Endothelial cell of umbilical vein (primary cell): Measurements from ENCODE around the gene FAM168A. TPM values are rescaled to one million over a fixed set of nuclear protein-coding genes. Genes with fewer than 3 reads are reported as not detected.

ENCODE experiments used
- BruUV-seq: library from RNA; stranded (reverse); fragments of 400-500 nt; replicated peaks from 2 replicates; lab custom pipeline; 2021; lab: Mats Ljungman, UMichigan
- CTCF ChIA-PET: fragments of 300-600, 350-600 bp; sonication (Branson Sonifier 250); formaldehyde crosslinking; loops from one replicate; lab custom pipeline; 2021; ENCODE audit warnings: antibody characterized with exemption, inconsistent platforms; lab: Charles Lee
- POLR2A ChIA-PET: fragments of 300-600, 350-600 bp; sonication (Branson Sonifier 250); formaldehyde crosslinking; loops from one replicate; lab custom pipeline; 2021; ENCODE audit warnings: antibody characterized with exemption, inconsistent platforms; lab: Charles Lee
- DNase-seq: peaks from one replicate; pipeline ENCODE4 v3.0.0-alpha.2; 2011; ENCODE audit warnings: low read depth, low spot score
- FAIRE-seq: peaks from 2 replicates; lab custom pipeline; 2011; peaks lifted over from hg19 to GRCh38; lab: Jason Lieb, UNC
- H2AFZ ChIP-seq: 2 replicates; pipeline ENCODE4 v1.6.0; 2012; ENCODE audit warnings: low read depth, low read length, control low read depth, inconsistent platforms
- H3K27ac ChIP-seq: 2 replicates; pipeline ENCODE4 v1.5.1; 2011; ENCODE audit warnings: low read depth, mild to moderate bottlenecking, control low read depth, low read length, moderate library complexity; ENCODE audit not compliant: insufficient read depth
- H3K27me3 ChIP-seq, 2 experiments: 2 replicates each; pipeline versions ENCODE4 v1.6.0 to v1.6.1; 2011; ENCODE audit warnings: low read length in 2 of 2, mixed read lengths in 1 of 2; ENCODE audit not compliant: control insufficient read depth in 2 of 2, insufficient read depth in 2 of 2
- H3K36me3 ChIP-seq, 2 experiments: 2 replicates in 1 of 2; 3 replicates in 1 of 2; pipeline ENCODE4 v1.5.1; 2011; ENCODE audit warnings: low read length in 2 of 2, mild to moderate bottlenecking in 1 of 2, moderate library complexity in 1 of 2; ENCODE audit not compliant: control insufficient read depth in 2 of 2, insufficient read depth in 2 of 2; ENCODE audit errors: extremely low read depth in 1 of 2
- H3K4me1 ChIP-seq: 3 replicates; pipeline ENCODE4 v1.5.1; 2011; ENCODE audit warnings: mild to moderate bottlenecking, low read length; ENCODE audit not compliant: control insufficient read depth, insufficient read depth; ENCODE audit errors: extremely low read depth
- H3K4me2 ChIP-seq: 2 replicates; pipeline ENCODE4 v1.6.1; 2011; ENCODE audit warnings: low read length, control low read depth, mixed read lengths; ENCODE audit not compliant: insufficient read depth
- H3K4me3 ChIP-seq, 3 experiments: fragments of 200-600 bp in 1 of 3; sonication (generic), shearing (Covaris generic) in 1 of 3; replicated peaks in 1 of 3; 2 replicates each; pipeline ENCODE4 v1.5.1; 2011 to 2016; ENCODE audit warnings: control low read depth in 3 of 3, low read length in 3 of 3, mild to moderate bottlenecking in 2 of 3, inconsistent platforms in 1 of 3, low read depth in 1 of 3, moderate library complexity in 1 of 3; ENCODE audit not compliant: insufficient read depth in 1 of 3
- H3K79me2 ChIP-seq: 2 replicates; pipeline ENCODE4 v1.6.0; 2012; ENCODE audit warnings: low read length, inconsistent platforms; ENCODE audit not compliant: control insufficient read depth, insufficient read depth
- H3K9ac ChIP-seq: replicated peaks from 2 replicates; pipeline ENCODE3; 2011; ENCODE audit warnings: low read length, control low read depth; ENCODE audit not compliant: insufficient read depth; ENCODE audit errors: extremely low read depth
- H3K9me1 ChIP-seq: replicated peaks from 3 replicates; pipeline ENCODE4 v1.6.0; 2011; ENCODE audit warnings: mild to moderate bottlenecking, low read length; ENCODE audit not compliant: control insufficient read depth, insufficient read depth; ENCODE audit errors: extremely low read depth
- H3K9me3 ChIP-seq: replicated peaks from 2 replicates; pipeline ENCODE4 v1.5.1; 2012; ENCODE audit warnings: low read length, inconsistent platforms; ENCODE audit not compliant: control insufficient read depth, insufficient read depth
- H4K20me1 ChIP-seq: replicated peaks from 2 replicates; pipeline ENCODE3; 2011; ENCODE audit warnings: mild to moderate bottlenecking, low read length; ENCODE audit not compliant: control insufficient read depth, insufficient read depth; ENCODE audit errors: extremely low read depth
- CTCF ChIP-seq, 2 donors: IDR thresholded peaks; 1 replicate in 1 of 2; 2 replicates in 1 of 2; pipeline ENCODE4 v1.5.1; 2011; ENCODE audit warnings: low read length in 2 of 2, mild to moderate bottlenecking in 2 of 2, moderate library complexity in 2 of 2, control low read depth in 1 of 2, inconsistent platforms in 1 of 2, low read depth in 1 of 2; ENCODE audit not compliant: insufficient read depth in 1 of 2; ENCODE audit errors: extremely low read depth in 1 of 2
- EZH2 ChIP-seq: IDR thresholded peaks from 2 replicates; pipeline ENCODE4 v1.6.1; 2012; ENCODE audit warnings: borderline replicate concordance, low read depth, mild to moderate bottlenecking, moderate library complexity, low read length, inconsistent platforms; ENCODE audit not compliant: severe bottlenecking
- FOS ChIP-seq: IDR thresholded peaks from 2 replicates; pipeline ENCODE4 v1.6.1; 2011; ENCODE audit warnings: mild to moderate bottlenecking, low read length, moderate library complexity, borderline replicate concordance; ENCODE audit not compliant: insufficient read depth
- GATA2 ChIP-seq: IDR thresholded peaks from 2 replicates; pipeline ENCODE4 v1.7.0; 2011; ENCODE audit warnings: low read depth, mild to moderate bottlenecking, moderate library complexity, mixed read lengths, low read length; ENCODE audit not compliant: insufficient read length, insufficient read depth
- JUN ChIP-seq: IDR thresholded peaks from 2 replicates; pipeline ENCODE4 v1.6.1; 2011; ENCODE audit warnings: borderline replicate concordance, low read depth; ENCODE audit not compliant: insufficient read length, insufficient read depth
- MYC ChIP-seq: IDR thresholded peaks from one replicate; pipeline ENCODE4 v1.6.1; 2011; ENCODE audit warnings: mild to moderate bottlenecking, low read depth, low read length
- POLR2A ChIP-seq: IDR thresholded peaks from 2 replicates; pipeline ENCODE4 v1.6.1; 2012; ENCODE audit warnings: low read depth, mild to moderate bottlenecking, control low read depth, low read length
- POLR2AphosphoS5 ChIP-seq: IDR thresholded peaks from 2 replicates; pipeline ENCODE4 v1.6.1; 2012; ENCODE audit warnings: low read depth, mild to moderate bottlenecking, control low read depth, low read length, moderate library complexity; ENCODE audit not compliant: insufficient read depth
- dilution Hi-C: fragments of 300-500 bp; cut with MboI; formaldehyde crosslinking; loops from one replicate; pipeline ENCODE4 v1.15.0; 2019; ENCODE audit warnings: low sequenced_read_pairs; ENCODE audit not compliant: extremely low pct_ligation_motif_present
- intact Hi-C: fragments of 100-400 bp; cut with micrococcal nuclease; formaldehyde crosslinking; loops from one replicate; pipeline ENCODE4 v1.10.0; 2022
- polyA plus RNA-seq, 4 experiments: library from polyadenylated mRNA; depleted of rRNA in 3 of 4; stranded (reverse) in 3 of 4; unstranded in 1 of 4; fragments of >200 nt; gene quantifications; 2 replicates each; pipeline versions ENCODE4 v1.2.1 to v1.2.3, GENCODE V29; 2011 to 2012; ENCODE audit warnings: missing spikeins in 1 of 4
- total RNA-seq: library from RNA; stranded (reverse); gene quantifications from 2 replicates; pipeline ENCODE4 v1.2.3, GENCODE V29; 2021
- TF ChIP-seq, protein P1 (sequence below): IDR thresholded peaks from 2 replicates; pipeline ENCODE4 v1.6.1; 2011; ENCODE audit not compliant: insufficient read depth, insufficient read length

The FAM168A gene
- total and polyA plus RNA-seq, 2 donors (not counting 3 experiments of a cell fraction or from before 2014, with no cell fraction given): 17.0 to 20.5 TPM

DNA sequence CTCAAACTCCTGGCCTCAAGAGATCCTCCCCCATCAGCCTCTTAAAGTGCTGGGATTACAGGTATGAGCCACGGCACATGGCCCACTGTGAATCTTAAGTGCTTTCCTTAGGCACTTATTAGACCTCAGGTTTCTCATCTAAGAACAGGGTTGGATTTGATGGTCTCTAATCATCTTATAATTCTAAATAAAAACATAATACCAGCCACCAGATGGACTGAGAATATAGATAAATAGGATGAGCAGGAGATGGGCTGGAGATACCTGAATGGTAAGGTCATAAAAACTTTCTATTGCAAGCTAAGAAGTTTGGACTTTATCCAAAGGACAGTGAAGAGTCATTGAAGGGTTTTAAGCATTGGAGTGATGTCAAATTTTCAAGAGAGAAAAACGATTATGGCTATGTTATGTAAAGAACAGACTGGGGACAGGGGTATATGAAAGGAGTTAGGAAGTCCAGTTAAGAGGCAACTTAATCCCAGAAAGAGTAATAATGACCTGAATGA lies 136.5 kb downstream of the FAM168A start:
- H3K27me3 ChIP-seq: no peaks in the 10 kb centered on the region
- no peak overlapping the region for H3K27ac ChIP-seq
- no peak overlapping the region for H3K4me2 ChIP-seq
- H3K79me2 ChIP-seq: no peaks in the 10 kb centered on the region
- H3K4me3 ChIP-seq: no peak overlapping the region
- ChIA-PET CTCF (interaction anchor here (1.0 kb wide), 1 partner anchor 200 kb away, joined by 3 read pairs; no protein-coding TSS in a partner anchor), POLR2A (no interaction called here)
- no peaks in the 10 kb centered on the region for H3K4me1 ChIP-seq
- no peaks in the 10 kb centered on the region for H3K9me3 ChIP-seq
- H2AFZ ChIP-seq: no peak overlapping the region
- no peak for TF ChIP-seq POLR2AphosphoS5
- no peaks in the 10 kb centered on the region for H3K9me1 ChIP-seq
- H4K20me1 ChIP-seq: no peaks in the 10 kb centered on the region
- no peak overlapping the region for H3K9ac ChIP-seq
- dilution Hi-C loops (no loop called here), intact Hi-C loops (no loop called here)
- BruUV-seq: no TSS peak
- no peaks in the 10 kb centered on the region for H3K36me3 ChIP-seq
- FAIRE-seq: no peak
- no peak for DNase-seq

DNA sequence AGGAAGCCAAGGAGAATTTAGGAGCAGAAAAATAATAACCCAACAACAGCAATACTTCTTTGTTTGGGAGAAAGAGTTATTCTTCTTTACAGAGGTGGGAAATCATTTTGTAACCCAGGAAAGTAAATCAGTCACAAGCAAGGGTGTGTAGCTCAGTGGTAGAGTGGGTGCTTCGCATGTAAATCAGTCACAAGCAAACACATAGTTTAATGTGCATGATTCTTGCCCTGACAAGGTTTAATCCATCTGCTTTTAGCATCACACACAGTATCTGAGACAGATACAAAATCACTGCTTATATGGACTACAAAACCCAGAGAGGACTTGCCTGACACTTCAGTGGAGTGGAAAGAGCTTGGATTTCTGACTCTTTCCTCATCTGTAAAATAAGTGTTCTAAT lies 139.7 kb downstream of the FAM168A start:
- dilution Hi-C loops: no loop called here
- no peak for DNase-seq
- Histone ChIP-seq H3K4me1 (no peaks in the 10 kb centered on the region), H3K27me3 (no peaks in the 10 kb centered on the region), H4K20me1 (no peaks in the 10 kb centered on the region), H3K27ac (no peak overlapping the region), H2AFZ (no peak overlapping the region), H3K9me1 (no peaks in the 10 kb centered on the region), H3K9me3 (no peaks in the 10 kb centered on the region), H3K4me2 (no peak overlapping the region), H3K4me3 (no peak overlapping the region), H3K79me2 (no peaks in the 10 kb centered on the region), H3K9ac (no peak overlapping the region), H3K36me3 (no peaks in the 10 kb centered on the region)
- ChIA-PET POLR2A (interaction anchor here (0.7 kb wide), 1 partner anchor 82 kb away, joined by 9 read pairs; no protein-coding TSS in a partner anchor), CTCF (interaction anchor here (0.7 to 1.5 kb wide), 5 partner anchors 9 to 196 kb away, joined by 3 to 4 read pairs (median 3); no protein-coding TSS in a partner anchor)
- FAIRE-seq: no peak
- intact Hi-C loops: no loop called here
- no TSS peak for BruUV-seq
- no peak for TF ChIP-seq EZH2
- TF ChIP-seq JUN: no peak
- TF ChIP-seq, protein P1, sequence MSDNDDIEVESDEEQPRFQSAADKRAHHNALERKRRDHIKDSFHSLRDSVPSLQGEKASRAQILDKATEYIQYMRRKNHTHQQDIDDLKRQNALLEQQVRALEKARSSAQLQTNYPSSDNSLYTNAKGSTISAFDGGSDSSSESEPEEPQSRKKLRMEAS: no peak
- TF ChIP-seq MYC: no peak
- TF ChIP-seq POLR2AphosphoS5: no peak
- TF ChIP-seq GATA2: no peak
- no peak for TF ChIP-seq POLR2A
- no peak for TF ChIP-seq CTCF (IDR thresholded peaks at IDR 0.05; ENCODE audit: extremely low read depth in 1 of 2, insufficient read depth in 1 of 2, low read depth in 1 of 2, low read length in 2 of 2)
- TF ChIP-seq FOS: no peak
